Measurements from ENCODE around the gene FGGY. TPM values are rescaled to one million over a fixed set of nuclear protein-coding genes. Genes with fewer than 3 reads are reported as not detected.
"Not testable (repeated sequence)": the region's sequence is repeated elsewhere in the genome, so short reads cannot be mapped to it uniquely, and the experiment has no call there.

FGGY gene
- total RNA-seq, 1 donor from 2014 or later: 52.2 TPM

DNA sequence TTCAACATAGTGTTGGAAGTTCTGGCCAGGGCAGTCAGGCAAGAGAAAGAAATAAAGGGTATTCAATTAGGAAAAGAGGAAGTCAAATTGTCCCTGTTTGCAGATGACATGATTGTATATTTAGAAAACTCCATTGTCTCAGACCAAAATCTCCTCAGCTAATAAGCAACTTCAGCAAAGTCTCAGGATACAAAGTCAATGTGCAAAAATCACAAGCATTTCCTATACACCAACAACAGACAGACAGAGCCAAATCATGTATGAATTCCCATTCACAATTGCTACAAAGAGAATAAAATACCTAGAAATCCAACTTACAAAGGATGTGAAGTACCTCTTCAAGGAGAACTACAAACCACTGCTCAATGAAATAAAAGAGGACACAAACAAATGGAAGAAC lies 168.6 kb downstream of the FGGY start:
- H3K27ac ChIP-seq (ENCODE audit: low read depth, low read length); H3K27me3 ChIP-seq (ENCODE audit: control insufficient read depth in 3 of 3, insufficient read depth in 3 of 3, low read length in 3 of 3); H3K4me3 ChIP-seq (ENCODE audit: low read length in 3 of 3); H3K4me1 ChIP-seq (ENCODE audit: control insufficient read depth in 3 of 3, insufficient read depth in 3 of 3, low read length in 3 of 3); H3K9me3 ChIP-seq (ENCODE audit: control insufficient read depth in 3 of 3, low read length in 3 of 3); H3K9ac ChIP-seq (ENCODE audit: low read depth in 1 of 3, low read length in 3 of 3); H3K36me3 ChIP-seq (ENCODE audit: control insufficient read depth in 3 of 3, insufficient read depth in 3 of 3, low read length in 3 of 3): not testable (repeated sequence)

DNA sequence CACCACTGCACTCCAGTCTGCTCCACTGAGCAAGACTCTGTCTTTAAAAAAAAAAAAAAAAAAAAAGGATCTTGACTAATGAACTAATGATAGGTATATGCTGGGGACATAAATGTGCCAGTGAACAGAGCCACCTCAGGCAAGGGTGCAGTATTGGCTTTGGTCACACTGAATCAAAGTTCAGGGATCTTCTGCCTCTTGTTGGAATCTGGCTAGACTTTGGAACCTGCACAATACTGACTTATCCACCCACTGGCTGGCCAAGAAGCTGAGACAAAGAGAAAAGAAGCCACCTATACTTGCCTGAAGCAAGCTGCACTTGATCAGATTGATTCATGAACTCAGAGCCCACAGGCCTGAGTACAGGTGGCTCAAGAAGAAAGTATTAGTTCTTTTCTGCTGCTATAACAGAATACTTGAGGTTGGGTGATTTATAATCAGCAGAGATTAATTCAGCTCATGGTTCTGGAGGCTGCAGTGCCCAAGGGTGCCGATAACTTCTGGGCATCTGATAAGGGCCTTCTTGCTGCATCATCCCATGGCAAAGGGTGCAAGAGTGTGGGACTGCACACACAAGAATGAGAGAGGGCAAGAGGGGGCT lies 172.0 kb downstream of the FGGY start:
- H3K4me1 ChIP-seq (ENCODE audit: control insufficient read depth in 3 of 3, insufficient read depth in 3 of 3, low read length in 3 of 3): peaks cover 1 to 6% (median 5%) of the 10 kb centered on the region in 3 donors
- no peaks in the 10 kb centered on the region for H3K9me3 ChIP-seq (ENCODE audit: control insufficient read depth in 3 of 3, low read length in 3 of 3)
- H3K27ac ChIP-seq (ENCODE audit: low read depth, low read length): no peak overlapping the region
- H3K4me3 ChIP-seq (ENCODE audit: low read length in 3 of 3): no peak overlapping the region
- no peaks in the 10 kb centered on the region for H3K36me3 ChIP-seq (ENCODE audit: control insufficient read depth in 3 of 3, insufficient read depth in 3 of 3, low read length in 3 of 3)
- H3K27me3 ChIP-seq (ENCODE audit: control insufficient read depth in 3 of 3, insufficient read depth in 3 of 3, low read length in 3 of 3): no peaks in the 10 kb centered on the region
- no peak overlapping the region for H3K9ac ChIP-seq (ENCODE audit: low read depth in 1 of 3, low read length in 3 of 3)

DNA sequence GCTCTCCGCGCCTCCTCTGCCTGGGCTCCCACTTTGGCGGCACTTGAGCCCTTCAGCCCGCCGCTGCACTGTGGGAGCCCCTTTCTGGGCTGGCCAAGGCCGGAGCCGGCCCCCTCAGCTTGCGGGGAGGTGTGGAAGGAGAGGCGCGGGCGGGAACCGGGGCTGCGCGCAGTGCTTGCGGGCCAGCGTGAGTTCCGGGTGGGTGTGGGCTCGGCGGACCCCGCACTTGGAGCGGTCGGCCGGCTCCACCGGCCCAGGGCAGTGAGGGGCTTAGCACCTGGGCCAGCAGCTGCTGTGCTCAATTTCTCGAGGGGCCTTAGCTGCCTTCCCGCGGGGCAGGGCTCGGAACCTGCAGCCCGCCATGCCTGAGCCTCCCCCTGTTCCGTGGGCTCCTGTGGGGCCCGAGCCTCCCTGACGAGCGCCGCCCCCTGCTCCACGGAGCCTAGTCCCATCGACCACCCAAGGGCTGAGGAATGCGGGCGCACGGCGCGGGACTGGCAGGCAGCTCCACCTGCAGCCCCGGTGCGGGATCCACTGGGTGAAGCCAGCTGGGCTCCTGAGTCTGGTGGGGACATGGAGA lies 175.2 kb downstream of the FGGY start:
- H3K4me1 ChIP-seq (ENCODE audit: control insufficient read depth in 3 of 3, insufficient read depth in 3 of 3, low read length in 3 of 3): peaks cover 14 to 31% (median 16%) of the 10 kb centered on the region in 3 donors
- H3K36me3 ChIP-seq (ENCODE audit: control insufficient read depth in 3 of 3, insufficient read depth in 3 of 3, low read length in 3 of 3); H3K27ac ChIP-seq (ENCODE audit: low read depth, low read length); H3K4me3 ChIP-seq (ENCODE audit: low read length in 3 of 3); H3K9me3 ChIP-seq (ENCODE audit: control insufficient read depth in 3 of 3, low read length in 3 of 3); H3K27me3 ChIP-seq (ENCODE audit: control insufficient read depth in 3 of 3, insufficient read depth in 3 of 3, low read length in 3 of 3); H3K9ac ChIP-seq (ENCODE audit: low read depth in 1 of 3, low read length in 3 of 3): not testable (repeated sequence)

- Histone ChIP-seq H3K27ac (ENCODE audit: low read depth, low read length) (peak overlapping the region; percentile 3), H3K4me1 (ENCODE audit: control insufficient read depth in 3 of 3, insufficient read depth in 3 of 3, low read length in 3 of 3) (peaks cover 14 to 39% (median 19%) of the 10 kb centered on the region in 3 donors), H3K36me3 (ENCODE audit: control insufficient read depth in 3 of 3, insufficient read depth in 3 of 3, low read length in 3 of 3) (no peaks in the 10 kb centered on the region)
Observed at GRCh38 chr1:59473831-59474230, 176.9 kb downstream of the FGGY start.

DNA sequence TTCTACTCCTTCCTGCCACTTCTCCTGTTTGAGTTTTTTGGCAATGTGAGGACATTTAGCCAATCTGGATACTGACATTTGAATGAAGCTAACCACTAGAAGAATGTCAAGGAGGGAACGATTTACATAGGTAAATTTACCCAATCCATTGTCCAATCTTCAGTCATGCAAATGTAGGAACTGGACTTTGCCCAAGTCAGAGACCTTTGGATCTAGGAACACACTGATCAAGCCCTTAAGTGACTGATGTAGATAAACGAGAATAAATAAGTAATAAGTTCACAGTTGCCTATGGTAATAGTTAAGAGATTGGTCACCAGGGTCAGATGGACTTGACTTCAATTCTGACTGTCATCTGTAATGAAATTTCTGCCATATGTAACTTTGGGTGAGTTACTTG lies 177.6 kb downstream of the FGGY start:
- Histone ChIP-seq H3K27me3 (ENCODE audit: control insufficient read depth in 3 of 3, insufficient read depth in 3 of 3, low read length in 3 of 3) (no peaks in the 10 kb centered on the region), H3K9me3 (ENCODE audit: control insufficient read depth in 3 of 3, low read length in 3 of 3) (no peaks in the 10 kb centered on the region), H3K27ac (ENCODE audit: low read depth, low read length) (peak overlapping the region; percentile 3), H3K36me3 (ENCODE audit: control insufficient read depth in 3 of 3, insufficient read depth in 3 of 3, low read length in 3 of 3) (no peaks in the 10 kb centered on the region), H3K4me1 (ENCODE audit: control insufficient read depth in 3 of 3, insufficient read depth in 3 of 3, low read length in 3 of 3) (peaks cover 14 to 40% (median 19%) of the 10 kb centered on the region in 3 donors), H3K9ac (ENCODE audit: low read depth in 1 of 3, low read length in 3 of 3) (no peak overlapping the region), H3K4me3 (ENCODE audit: low read length in 3 of 3) (no peak overlapping the region)

More at GRCh38 chr1:59473831-59474230, 176.9 kb downstream of the FGGY start:
- no peaks in the 10 kb centered on the region for H3K27me3 ChIP-seq (ENCODE audit: control insufficient read depth in 3 of 3, insufficient read depth in 3 of 3, low read length in 3 of 3)
- no peak overlapping the region for H3K4me3 ChIP-seq (ENCODE audit: low read length in 3 of 3)
- no peak overlapping the region for H3K9ac ChIP-seq (ENCODE audit: low read depth in 1 of 3, low read length in 3 of 3)
- H3K9me3 ChIP-seq (ENCODE audit: control insufficient read depth in 3 of 3, low read length in 3 of 3): no peaks in the 10 kb centered on the region

GRCh38 chr1:59475737-59476136 lies 178.8 kb downstream of the FGGY start:
- H3K9me3 ChIP-seq (ENCODE audit: control insufficient read depth in 3 of 3, low read length in 3 of 3): no peaks in the 10 kb centered on the region
- H3K27me3 ChIP-seq (ENCODE audit: control insufficient read depth in 3 of 3, insufficient read depth in 3 of 3, low read length in 3 of 3): no peaks in the 10 kb centered on the region
- peaks cover 14 to 40% (median 19%) of the 10 kb centered on the region in 3 donors for H3K4me1 ChIP-seq (ENCODE audit: control insufficient read depth in 3 of 3, insufficient read depth in 3 of 3, low read length in 3 of 3)
- peak overlapping the region; percentile 39 for H3K27ac ChIP-seq (ENCODE audit: low read depth, low read length)
- no peaks in the 10 kb centered on the region for H3K36me3 ChIP-seq (ENCODE audit: control insufficient read depth in 3 of 3, insufficient read depth in 3 of 3, low read length in 3 of 3)
- H3K9ac ChIP-seq (ENCODE audit: low read depth in 1 of 3, low read length in 3 of 3): peak overlapping the region in 1 of 3 donors; percentile 18
- peak overlapping the region in 1 of 3 donors; percentile 2 for H3K4me3 ChIP-seq (ENCODE audit: low read length in 3 of 3)

- H3K27me3 ChIP-seq (ENCODE audit: control insufficient read depth in 3 of 3, insufficient read depth in 3 of 3, low read length in 3 of 3): no peaks in the 10 kb centered on the region
- H3K4me3 ChIP-seq (ENCODE audit: low read length in 3 of 3): peak overlapping the region in 1 of 3 donors; percentile 16
- no peaks in the 10 kb centered on the region for H3K9me3 ChIP-seq (ENCODE audit: control insufficient read depth in 3 of 3, low read length in 3 of 3)
- H3K27ac ChIP-seq (ENCODE audit: low read depth, low read length): no peak overlapping the region
- no peak overlapping the region for H3K9ac ChIP-seq (ENCODE audit: low read depth in 1 of 3, low read length in 3 of 3)
- peaks cover 19 to 40% (median 19%) of the 10 kb centered on the region in 3 donors for H3K4me1 ChIP-seq (ENCODE audit: control insufficient read depth in 3 of 3, insufficient read depth in 3 of 3, low read length in 3 of 3)
- H3K36me3 ChIP-seq (ENCODE audit: control insufficient read depth in 3 of 3, insufficient read depth in 3 of 3, low read length in 3 of 3): no peaks in the 10 kb centered on the region
Observed at GRCh38 chr1:59477286-59477685, 180.4 kb downstream of the FGGY start.

DNA sequence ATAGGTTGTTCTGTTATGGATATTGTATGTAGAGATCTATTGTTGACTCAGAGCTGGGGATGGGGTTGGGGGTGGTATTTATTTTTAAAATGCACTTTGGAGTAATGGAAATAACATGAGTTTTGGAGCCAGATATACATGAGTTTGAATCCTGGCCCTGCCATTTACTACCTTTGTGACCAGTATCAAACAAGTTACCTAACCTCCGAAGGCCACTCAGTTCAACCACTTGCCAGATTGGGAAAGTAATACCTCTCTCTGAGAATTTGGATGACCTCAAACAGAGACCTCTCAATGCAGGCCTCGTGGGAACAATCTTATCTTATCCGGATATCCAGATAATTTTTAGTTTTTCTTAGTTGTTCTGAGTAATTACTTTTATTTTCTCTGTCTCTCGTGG lies 181.0 kb downstream of the FGGY start:
- Histone ChIP-seq H3K9me3 (ENCODE audit: control insufficient read depth in 3 of 3, low read length in 3 of 3) (no peaks in the 10 kb centered on the region), H3K36me3 (ENCODE audit: control insufficient read depth in 3 of 3, insufficient read depth in 3 of 3, low read length in 3 of 3) (no peaks in the 10 kb centered on the region), H3K27ac (ENCODE audit: low read depth, low read length) (no peak overlapping the region), H3K4me1 (ENCODE audit: control insufficient read depth in 3 of 3, insufficient read depth in 3 of 3, low read length in 3 of 3) (peaks cover 19 to 40% (median 19%) of the 10 kb centered on the region in 3 donors), H3K9ac (ENCODE audit: low read depth in 1 of 3, low read length in 3 of 3) (no peak overlapping the region), H3K27me3 (ENCODE audit: control insufficient read depth in 3 of 3, insufficient read depth in 3 of 3, low read length in 3 of 3) (no peaks in the 10 kb centered on the region), H3K4me3 (ENCODE audit: low read length in 3 of 3) (no peak overlapping the region)

GRCh38 chr1:59478822-59479221 lies 181.9 kb downstream of the FGGY start:
- Histone ChIP-seq H3K27me3 (ENCODE audit: control insufficient read depth in 3 of 3, insufficient read depth in 3 of 3, low read length in 3 of 3) (no peaks in the 10 kb centered on the region), H3K36me3 (ENCODE audit: control insufficient read depth in 3 of 3, insufficient read depth in 3 of 3, low read length in 3 of 3) (no peaks in the 10 kb centered on the region), H3K4me3 (ENCODE audit: low read length in 3 of 3) (no peak overlapping the region), H3K9ac (ENCODE audit: low read depth in 1 of 3, low read length in 3 of 3) (no peak overlapping the region), H3K4me1 (ENCODE audit: control insufficient read depth in 3 of 3, insufficient read depth in 3 of 3, low read length in 3 of 3) (peaks cover 15 to 35% (median 19%) of the 10 kb centered on the region in 3 donors), H3K27ac (ENCODE audit: low read depth, low read length) (no peak overlapping the region), H3K9me3 (ENCODE audit: control insufficient read depth in 3 of 3, low read length in 3 of 3) (no peaks in the 10 kb centered on the region)

GRCh38 chr1:59480188-59480888 lies 183.4 kb downstream of the FGGY start:
- Histone ChIP-seq H3K9ac (ENCODE audit: low read depth in 1 of 3, low read length in 3 of 3) (no peak overlapping the region), H3K27ac (ENCODE audit: low read depth, low read length) (no peak overlapping the region), H3K27me3 (ENCODE audit: control insufficient read depth in 3 of 3, insufficient read depth in 3 of 3, low read length in 3 of 3) (no peaks in the 10 kb centered on the region), H3K4me3 (ENCODE audit: low read length in 3 of 3) (no peak overlapping the region), H3K4me1 (ENCODE audit: control insufficient read depth in 3 of 3, insufficient read depth in 3 of 3, low read length in 3 of 3) (peaks cover 13 to 30% (median 15%) of the 10 kb centered on the region in 3 donors), H3K9me3 (ENCODE audit: control insufficient read depth in 3 of 3, low read length in 3 of 3) (no peaks in the 10 kb centered on the region), H3K36me3 (ENCODE audit: control insufficient read depth in 3 of 3, insufficient read depth in 3 of 3, low read length in 3 of 3) (no peaks in the 10 kb centered on the region)
